Suprapubic skin (tissue), 4 donors: Measurements from ENCODE around the gene USP32.

ENCODE experiments used
- CTCF ChIP-seq, 2 donors: fragments of 200-600 bp in 1 of 2; fragments of 450-650 bp in 1 of 2; sonication (generic) in 1 of 2; IDR thresholded peaks; one replicate each; pipeline ENCODE4 v1.5.1; 2016 to 2019; ENCODE audit warnings: antibody characterized with exemption in 2 of 2, mild to moderate bottlenecking in 1 of 2, moderate library complexity in 1 of 2
- EP300 ChIP-seq: sonication (generic); formaldehyde crosslinking; IDR thresholded peaks from one replicate; pipeline ENCODE4 v1.6.1; 2017; ENCODE audit warnings: antibody characterized with exemption
- POLR2A ChIP-seq, 2 donors: fragments of 450-650 bp; IDR thresholded peaks; one replicate each; pipeline ENCODE4 v1.6.1; 2017; ENCODE audit warnings: antibody characterized with exemption in 2 of 2, mild to moderate bottlenecking in 2 of 2, moderate library complexity in 2 of 2
- POLR2AphosphoS5 ChIP-seq, 3 donors: sonication (generic); formaldehyde crosslinking; IDR thresholded peaks; one replicate each; pipeline ENCODE4 v1.6.1; 2017; ENCODE audit warnings: antibody characterized with exemption in 3 of 3

DNA sequence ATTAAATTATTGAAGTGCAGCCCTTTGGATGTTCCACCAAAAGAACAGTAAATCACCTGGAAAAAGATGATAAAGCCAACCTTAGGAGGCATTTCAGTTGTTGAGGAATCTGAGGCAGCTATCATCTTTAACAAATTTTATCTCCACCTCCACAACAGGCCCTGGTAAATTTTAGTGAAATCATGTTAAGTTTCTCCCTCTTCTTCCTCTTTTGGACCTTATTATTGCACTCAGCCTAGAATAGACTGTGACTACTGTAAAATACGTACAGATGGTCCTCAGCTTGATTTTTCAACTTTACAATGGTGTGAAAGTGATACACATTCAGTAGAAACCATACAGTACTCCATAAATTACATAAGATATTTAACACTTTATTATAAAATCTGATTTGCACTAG lies 90.3 kb downstream of the USP32 start:
- TF ChIP-seq CTCF (IDR thresholded peaks at IDR 0.05) (no peak), POLR2A (IDR thresholded peaks at IDR 0.05) (no peak), EP300 (no peak), POLR2AphosphoS5 (IDR thresholded peaks at IDR 0.05) (no peak)
